Keratinocyte (primary cell): ENCODE data around the gene CCDC87.

ENCODE experiments used
- CTCF ChIP-seq, 3 experiments: IDR thresholded peaks in 1 of 3; conservative IDR thresholded peaks in 1 of 3; optimal IDR thresholded peaks in 1 of 3; 2 replicates in 2 of 3; 3 replicates in 1 of 3; pipeline versions ENCODE3 to v1.5.1; 2011; ENCODE audit warnings: low read length in 3 of 3, mild to moderate bottlenecking in 3 of 3, moderate library complexity in 2 of 3, control low read depth in 1 of 3, inconsistent platforms in 1 of 3; ENCODE audit not compliant: insufficient read depth in 2 of 3; ENCODE audit errors: extremely low read depth in 1 of 3
- EZH2 ChIP-seq: IDR thresholded peaks from one replicate; pipeline ENCODE4 v1.6.1; 2012; ENCODE audit warnings: inconsistent platforms, mild to moderate bottlenecking, low read length, moderate library complexity

- TF ChIP-seq CTCF (optimal IDR thresholded peaks at IDR 0.05 in 1 of 3, IDR thresholded peaks at IDR 0.05 in 1 of 3, conservative IDR thresholded peaks at IDR 0.05 in 1 of 3; ENCODE audit: extremely low read depth in 1 of 3, insufficient read depth in 2 of 3, low read length in 3 of 3) (no peak), EZH2 (no peak)
These were observed 6.1 kb upstream of the CCDC87 start for GRCh38 chr11:66598993-66599392.
